ENCODE results near the gene RAC3.

- TF ChIP-seq CTCF (IDR thresholded peaks at IDR 0.05) = no peak
- no peak for TF ChIP-seq POLR2A (IDR thresholded peaks at IDR 0.05)
- TF ChIP-seq POLR2AphosphoS5 (IDR thresholded peaks at IDR 0.05) = no peak
- no peak for TF ChIP-seq EP300 (IDR thresholded peaks at IDR 0.05)
These were observed 27.4 kb downstream of the RAC3 start for GRCh38 chr17:82058855-82059249.

Data from gastroesophageal sphincter (tissue), 3 donors.